Hypothalamus (tissue), 51 donors: ENCODE measurements around the gene NDC80.
"Not testable (repeated sequence)": the region's sequence is repeated elsewhere in the genome, so short reads cannot be mapped to it uniquely, and the experiment has no call there.

Source experiments
- DNase-seq, 51 donors: peaks; one replicate each; lab custom pipeline; 2025; lab: John Stamatoyannopoulos, UW

The NDC80 gene

GRCh38 chr18:2662288-2662687, 90.9 kb downstream of the NDC80 start:
- not testable (repeated sequence) for DNase-seq

GRCh38 chr18:2662990-2663389, 91.6 kb downstream of the NDC80 start:
- no peak for DNase-seq
